ENCODE measurements around the gene KCNK13. TPM values are rescaled to one million over a fixed set of nuclear protein-coding genes. Genes with fewer than 3 reads are reported as not detected.

The KCNK13 gene
- total and polyA plus RNA-seq, 9 of the 15 experiments (the other 6 are each of a cell fraction or from before 2014, with no cell fraction given), result 0.03 to 0.05 TPM; not detected in 7

- TF ChIP-seq, protein P1, sequence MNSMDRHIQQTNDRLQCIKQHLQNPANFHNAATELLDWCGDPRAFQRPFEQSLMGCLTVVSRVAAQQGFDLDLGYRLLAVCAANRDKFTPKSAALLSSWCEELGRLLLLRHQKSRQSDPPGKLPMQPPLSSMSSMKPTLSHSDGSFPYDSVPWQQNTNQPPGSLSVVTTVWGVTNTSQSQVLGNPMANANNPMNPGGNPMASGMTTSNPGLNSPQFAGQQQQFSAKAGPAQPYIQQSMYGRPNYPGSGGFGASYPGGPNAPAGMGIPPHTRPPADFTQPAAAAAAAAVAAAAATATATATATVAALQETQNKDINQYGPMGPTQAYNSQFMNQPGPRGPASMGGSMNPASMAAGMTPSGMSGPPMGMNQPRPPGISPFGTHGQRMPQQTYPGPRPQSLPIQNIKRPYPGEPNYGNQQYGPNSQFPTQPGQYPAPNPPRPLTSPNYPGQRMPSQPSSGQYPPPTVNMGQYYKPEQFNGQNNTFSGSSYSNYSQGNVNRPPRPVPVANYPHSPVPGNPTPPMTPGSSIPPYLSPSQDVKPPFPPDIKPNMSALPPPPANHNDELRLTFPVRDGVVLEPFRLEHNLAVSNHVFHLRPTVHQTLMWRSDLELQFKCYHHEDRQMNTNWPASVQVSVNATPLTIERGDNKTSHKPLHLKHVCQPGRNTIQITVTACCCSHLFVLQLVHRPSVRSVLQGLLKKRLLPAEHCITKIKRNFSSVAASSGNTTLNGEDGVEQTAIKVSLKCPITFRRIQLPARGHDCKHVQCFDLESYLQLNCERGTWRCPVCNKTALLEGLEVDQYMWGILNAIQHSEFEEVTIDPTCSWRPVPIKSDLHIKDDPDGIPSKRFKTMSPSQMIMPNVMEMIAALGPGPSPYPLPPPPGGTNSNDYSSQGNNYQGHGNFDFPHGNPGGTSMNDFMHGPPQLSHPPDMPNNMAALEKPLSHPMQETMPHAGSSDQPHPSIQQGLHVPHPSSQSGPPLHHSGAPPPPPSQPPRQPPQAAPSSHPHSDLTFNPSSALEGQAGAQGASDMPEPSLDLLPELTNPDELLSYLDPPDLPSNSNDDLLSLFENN (IDR thresholded peaks at IDR 0.05; ENCODE audit: low read depth in 2 of 2, low read length in 2 of 2), result no peak
- TF ChIP-seq ZNF398 (CRISPR knock-in tag; IDR thresholded peaks at IDR 0.05) (no peak), ETV5 (CRISPR knock-in tag; IDR thresholded peaks at IDR 0.05; ENCODE audit: low read depth) (no peak), CREB1 (IDR thresholded peaks at IDR 0.05) (no peak), CREB1 (CRISPR knock-in tag; IDR thresholded peaks at IDR 0.05) (no peak), PRPF4 (IDR thresholded peaks at IDR 0.05; ENCODE audit: insufficient read depth, low read depth, low read length, poor library complexity, severe bottlenecking) (no peak), GABPB2 (CRISPR knock-in tag; conservative IDR thresholded peaks at IDR 0.05) (no peak)
Measured at GRCh38 chr14:90159688-90160087, 97.9 kb downstream of the KCNK13 start (continued).
